HG02610 (cell line): ENCODE data around the gene CADM1.

Experiments used
- ATAC-seq: cut with Tn5 transposase; IDR thresholded peaks from one replicate; pipeline ENCODE4 v1.9.1; 2021; ENCODE audit warnings: mild to moderate bottlenecking, moderate library complexity; ENCODE audit not compliant: unreplicated experiment

The CADM1 gene

DNA sequence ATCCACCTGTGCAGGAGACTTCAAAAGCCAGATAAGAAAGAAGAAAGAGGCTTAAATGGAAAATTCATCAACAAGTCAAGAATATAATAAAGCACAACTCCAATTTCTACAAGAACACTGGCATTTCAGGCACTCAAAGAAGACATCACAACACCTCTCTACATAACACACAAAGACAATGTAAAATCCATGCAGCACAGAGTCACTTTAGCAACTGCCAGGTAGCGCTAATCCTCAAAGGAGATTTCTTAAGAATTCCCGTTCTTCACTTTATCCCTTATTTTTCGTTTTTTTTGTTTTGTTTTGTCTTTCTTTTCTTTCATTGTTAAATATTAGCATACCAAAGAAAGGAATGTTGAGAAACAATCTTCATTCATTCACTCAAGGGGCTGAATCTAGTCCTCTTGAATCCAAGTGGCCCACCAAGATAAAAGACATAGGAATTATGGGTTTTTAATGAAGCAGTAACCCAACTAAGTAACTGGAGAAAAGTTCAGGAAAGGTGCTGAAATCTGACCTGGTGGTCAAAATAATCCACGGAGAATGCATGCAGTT, 95.0 kb downstream of the CADM1 start:
- no peak for ATAC-seq

DNA sequence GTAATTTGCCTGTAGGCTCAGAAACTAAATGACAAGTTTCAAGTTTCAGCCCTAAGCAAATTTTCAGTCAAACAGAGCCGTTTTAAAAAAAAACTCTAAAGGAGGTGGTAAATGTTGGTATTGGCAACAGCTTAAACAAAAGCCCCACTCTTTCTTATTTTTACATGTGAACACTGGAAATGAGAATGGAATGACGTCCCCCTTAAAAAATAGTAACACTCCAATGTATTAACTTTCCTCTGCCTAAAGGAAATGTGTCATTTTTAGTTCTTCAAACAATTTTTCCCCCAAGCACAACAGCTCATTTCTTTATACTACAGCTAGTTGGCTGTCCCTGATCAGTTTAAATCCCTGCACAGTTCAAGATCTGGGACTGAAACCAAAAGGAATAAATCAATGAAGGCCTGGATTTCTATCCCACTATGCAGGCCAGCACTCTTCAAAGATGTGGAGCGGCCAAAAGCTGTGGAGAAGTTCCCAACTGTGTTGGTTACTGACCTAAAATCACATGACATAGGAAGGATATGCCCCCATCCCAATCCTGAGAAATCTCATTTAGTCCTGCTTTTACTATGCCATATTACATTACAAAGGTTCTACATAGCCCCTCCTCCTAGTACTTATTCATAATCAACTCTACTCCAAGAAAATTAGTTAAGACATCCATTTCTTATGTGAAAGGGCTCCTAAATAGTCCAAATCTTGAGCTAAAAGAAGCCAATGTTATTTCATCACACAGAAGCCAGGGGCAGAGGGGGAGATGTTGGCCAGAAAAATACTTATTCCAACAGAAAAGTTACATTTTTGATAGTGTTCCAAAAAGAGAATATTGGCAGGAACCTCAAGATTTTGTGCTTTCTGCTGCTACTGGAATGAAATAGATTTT, 95.9 kb downstream of the CADM1 start:
- no peak for ATAC-seq

DNA sequence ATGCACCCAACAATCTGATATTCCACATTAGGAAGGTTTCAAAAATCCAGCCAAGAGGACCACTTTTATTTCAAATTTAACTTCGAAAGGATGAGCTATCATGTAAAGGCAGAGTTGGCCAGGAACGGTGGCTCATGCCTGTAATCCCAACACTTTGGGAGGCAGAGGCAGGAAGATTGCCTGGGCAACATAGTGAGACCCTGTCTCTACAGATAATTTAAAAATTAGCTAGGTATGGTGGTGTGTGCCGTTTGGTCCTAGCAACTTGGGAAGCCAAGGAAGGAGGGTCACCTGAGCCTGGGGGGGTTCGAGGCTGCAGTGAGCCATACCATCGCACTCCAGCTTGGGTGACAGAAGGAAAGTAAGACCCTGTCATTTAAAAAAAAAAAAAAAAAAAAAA, 96.7 kb downstream of the CADM1 start:
- no peak for ATAC-seq

DNA sequence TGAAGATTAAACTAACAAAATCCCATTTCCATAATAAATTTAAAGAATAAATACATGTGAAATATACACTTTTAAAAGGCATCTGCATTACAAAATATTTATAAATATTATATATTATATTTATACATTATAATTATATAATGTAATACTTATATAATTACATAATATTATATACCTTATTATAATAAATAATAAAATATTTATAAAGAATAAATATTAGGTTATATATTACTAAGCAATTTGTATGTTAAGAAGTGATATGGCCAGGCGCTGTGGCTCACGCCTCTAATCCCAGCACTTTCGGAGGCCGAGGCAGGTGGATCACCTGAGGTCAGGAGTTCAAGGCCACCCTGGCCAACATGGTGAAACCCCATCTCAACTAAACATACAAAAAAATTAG, 97.8 kb downstream of the CADM1 start:
- no peak for ATAC-seq

DNA sequence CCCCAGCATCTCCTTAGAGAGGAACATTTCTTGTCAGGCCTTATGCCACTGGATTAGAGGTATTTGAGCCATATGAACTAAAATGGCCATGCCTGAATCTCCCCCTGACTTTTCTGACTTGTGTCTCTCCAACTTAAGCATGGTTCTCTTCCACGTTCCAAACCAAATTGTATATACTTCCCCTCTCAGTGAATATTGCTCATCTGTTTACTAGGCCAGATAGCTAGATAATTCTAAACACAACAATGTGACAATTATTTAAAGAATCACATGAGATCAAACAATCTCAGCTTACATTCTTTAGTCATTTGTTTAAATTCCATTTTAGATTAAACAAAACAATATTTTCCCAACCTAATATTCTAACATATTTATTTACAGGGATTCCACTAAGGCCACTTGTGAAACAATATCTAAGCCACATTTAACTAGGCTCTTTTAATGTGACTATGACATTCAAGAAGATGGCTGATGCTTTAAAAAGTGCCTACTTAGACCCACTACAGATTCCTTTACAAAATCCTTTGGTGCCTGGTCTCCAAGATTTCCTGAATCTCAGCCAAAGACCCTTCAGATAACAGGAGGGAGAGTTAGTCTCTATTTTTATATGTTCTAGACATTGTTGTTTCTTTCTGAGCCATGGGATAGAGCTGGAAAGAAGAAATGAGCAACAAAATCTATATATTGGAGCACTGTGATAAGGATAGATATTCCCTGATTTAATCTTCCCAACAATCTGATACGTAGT, 105.7 kb downstream of the CADM1 start:
- ATAC-seq: no peak

DNA sequence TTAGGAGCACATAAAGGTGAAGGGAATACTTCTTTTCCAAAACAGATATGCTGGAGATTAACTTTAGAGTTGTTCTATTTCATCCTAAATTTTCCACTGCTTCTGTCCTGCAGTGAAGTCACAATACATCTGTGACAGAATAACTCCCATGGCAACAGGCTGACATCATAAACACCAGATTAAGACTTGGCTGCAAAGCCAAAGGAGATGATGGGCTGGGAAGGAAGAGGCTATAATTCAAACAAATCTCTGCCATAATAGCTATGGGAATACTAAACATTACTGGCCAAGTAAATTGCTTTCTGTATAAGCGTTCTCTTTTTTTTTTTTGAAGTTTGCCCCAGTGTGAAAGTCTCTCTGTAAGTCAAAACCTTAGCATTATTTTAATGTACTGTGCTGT, 107.7 kb downstream of the CADM1 start:
- ATAC-seq: no peak

DNA sequence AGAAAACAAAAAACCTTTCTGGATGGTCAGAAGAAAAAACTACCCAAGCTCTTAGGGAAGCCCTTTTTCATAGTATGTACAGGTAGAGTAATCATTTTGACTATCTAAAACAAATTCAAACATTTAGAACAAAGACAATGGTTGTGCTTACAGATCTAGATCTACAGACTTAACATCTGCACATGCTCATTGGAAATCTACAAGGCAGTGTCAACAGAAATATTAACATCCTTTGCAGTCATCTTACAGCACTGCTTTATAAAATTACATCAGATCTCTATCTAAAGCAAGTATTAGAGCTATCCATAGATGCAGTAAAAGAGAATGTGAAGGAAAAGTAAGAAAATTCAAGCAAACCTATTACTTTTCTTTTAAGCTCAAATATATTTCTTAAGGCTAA, 110.3 kb downstream of the CADM1 start:
- no peak for ATAC-seq

DNA sequence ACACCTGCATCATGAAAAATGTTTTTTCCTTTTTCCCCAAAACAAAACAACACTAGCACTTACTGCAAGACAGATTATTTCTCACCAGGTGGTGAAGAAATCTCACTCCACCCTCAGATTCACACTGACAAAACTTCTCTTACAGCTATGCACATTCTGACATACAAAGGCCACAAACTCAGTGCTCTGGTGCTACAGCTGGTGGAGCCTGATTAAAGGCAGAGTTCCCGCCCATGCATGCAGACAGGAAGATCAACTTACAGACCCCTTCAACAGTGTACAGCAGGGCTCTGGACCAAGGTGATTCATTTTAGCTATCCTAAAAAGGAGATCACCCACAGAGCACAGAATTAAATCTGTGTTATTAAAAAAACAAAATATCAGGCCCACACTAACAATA, 112.6 kb downstream of the CADM1 start:
- no peak for ATAC-seq

DNA sequence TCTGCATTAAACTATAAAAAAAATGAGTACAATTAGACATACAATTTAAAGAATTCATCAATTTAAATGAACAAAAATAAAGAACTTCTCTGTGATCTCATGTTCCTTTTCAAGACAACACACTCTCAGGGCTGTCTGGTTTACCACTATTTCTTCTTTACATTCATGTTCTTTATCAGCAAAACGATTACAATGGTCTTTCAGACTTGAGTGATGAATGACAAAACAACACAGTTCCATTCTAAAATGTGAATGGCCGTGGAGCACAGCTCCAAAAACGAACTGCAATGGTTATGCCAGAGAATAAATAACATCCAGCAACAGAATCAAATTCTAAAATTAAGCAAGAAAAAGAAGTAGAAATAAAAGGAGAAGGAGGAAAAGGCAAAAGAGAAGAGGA, 113.1 kb downstream of the CADM1 start:
- no peak for ATAC-seq

DNA sequence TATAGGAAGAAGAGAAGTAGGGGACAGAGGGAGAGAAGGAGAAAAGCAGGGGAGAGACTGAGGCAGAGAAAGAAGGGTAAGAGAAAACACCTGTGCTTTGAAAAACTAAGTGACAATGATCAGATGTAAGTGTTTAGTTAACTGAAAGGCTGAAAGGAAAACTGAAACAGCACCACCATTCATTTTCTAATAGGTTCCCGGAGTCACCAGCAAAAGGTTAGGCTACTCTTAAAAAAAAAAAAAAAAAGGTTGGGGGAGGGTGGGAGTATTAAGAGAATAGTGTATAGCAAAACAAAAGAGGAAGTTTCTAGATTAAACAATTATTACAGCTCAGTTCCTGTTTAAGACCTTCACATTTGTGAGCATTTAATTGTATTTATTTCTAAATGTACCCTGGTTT, 113.8 kb downstream of the CADM1 start:
- ATAC-seq: no peak

DNA sequence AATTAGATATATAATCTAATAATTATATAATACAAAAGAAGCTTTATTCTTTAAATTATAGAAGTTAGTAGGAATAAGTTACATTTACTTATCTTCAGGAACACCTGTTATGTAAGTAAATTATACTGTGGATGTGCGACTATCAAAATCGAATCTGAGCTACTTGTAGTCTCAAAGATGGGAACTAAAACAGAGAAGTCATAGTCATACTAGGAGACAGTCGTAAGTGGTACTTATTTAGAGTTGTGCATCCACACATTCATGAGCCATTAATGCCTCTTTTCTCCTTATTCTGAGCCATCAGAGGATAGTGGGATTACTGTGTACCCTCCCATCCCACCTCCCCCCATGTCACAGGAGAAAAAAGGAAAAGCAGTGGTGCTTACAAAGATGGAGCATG, 114.4 kb downstream of the CADM1 start:
- no peak for ATAC-seq

DNA sequence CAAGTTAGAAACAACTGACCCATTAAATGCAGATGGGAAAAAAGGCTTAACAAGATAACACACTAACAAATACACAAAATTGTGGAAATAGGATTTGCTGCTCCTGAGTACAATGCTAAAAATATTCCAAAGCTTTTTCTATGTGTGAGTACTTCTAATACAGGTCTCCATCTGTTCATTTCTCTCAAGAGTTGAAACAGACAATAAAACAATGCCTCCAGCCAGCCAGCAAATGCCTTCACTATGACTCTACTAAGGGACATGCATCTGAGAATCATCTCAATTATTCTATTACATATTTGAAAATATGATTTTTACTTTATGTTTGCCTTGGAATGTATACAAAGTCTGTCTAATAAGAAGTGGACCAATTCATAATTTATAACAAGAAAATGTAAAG, 119.0 kb downstream of the CADM1 start:
- no peak for ATAC-seq

DNA sequence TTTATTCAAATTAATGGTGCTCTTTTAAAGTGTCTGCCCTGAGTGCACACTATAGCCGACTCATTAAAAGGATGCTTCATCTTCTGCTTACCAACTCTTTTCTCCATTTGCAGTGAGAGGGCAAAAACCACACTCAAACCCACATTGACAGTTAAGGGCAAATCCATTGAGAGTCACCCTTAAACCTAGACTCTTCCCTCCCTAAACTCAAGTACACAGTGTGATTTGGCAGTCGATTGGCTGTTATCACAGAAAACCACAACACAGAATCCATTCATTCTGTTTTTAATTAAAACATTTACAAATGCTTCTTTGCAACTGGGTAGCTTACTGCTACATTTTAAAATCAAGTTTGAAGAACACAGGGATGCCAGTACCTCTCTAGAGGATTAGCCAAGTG, 120.0 kb downstream of the CADM1 start:
- ATAC-seq: no peak

DNA sequence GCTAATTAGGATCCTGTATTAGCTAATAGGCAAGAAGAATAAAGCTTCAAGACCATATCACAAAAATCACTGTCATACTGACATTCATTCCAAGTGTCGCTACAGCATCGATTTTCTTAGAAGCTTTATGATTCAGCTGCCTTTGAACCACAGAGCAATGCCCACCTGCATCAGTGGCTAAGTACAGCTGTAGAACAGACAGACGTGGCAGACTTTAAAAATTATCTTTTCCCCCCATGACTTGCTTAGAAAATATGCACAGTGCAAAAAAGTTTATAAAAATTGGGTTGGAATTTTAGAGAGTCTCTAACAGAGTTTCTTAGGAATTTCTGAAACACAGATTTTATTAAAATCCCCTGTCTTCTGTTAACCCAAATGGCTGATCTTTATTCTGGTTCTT, 120.8 kb downstream of the CADM1 start:
- no peak for ATAC-seq

DNA sequence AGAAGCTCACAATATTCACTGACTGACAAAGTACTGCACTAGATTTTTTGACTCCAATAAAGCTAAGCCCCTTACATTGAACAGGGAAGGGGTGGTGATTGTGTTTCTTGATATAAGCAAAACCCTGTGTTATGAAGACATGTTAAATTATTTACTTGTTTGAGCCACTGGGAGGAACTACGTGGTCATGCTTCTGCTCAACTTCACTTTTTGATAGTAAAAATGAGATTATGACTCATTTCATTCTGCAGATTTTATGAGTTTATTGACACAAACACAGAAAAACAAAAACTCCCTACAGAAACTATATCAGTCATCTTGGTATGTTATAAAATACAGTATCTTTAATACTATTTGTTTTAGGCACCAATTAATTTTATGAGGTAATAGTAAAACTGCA, 124.7 kb downstream of the CADM1 start:
- ATAC-seq: peak; percentile 80

DNA sequence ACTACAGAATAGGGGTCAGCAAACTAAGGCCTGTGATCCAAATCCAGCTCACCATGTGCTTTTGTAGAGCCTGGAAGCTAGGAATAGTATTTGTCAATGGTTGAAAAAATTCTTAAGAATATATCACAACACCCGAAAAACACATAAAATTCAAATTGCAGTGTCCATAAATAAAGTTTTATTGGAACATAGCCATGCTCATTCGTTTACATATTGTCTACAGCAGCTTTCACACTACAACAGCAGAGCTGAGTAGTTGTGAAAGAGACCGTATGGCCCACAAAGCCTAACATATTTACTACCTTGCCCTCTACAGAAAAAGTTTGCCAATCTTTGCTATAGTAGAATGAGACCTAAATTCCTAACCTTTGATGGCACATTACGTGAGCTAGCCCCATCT, 125.7 kb downstream of the CADM1 start:
- no peak for ATAC-seq

DNA sequence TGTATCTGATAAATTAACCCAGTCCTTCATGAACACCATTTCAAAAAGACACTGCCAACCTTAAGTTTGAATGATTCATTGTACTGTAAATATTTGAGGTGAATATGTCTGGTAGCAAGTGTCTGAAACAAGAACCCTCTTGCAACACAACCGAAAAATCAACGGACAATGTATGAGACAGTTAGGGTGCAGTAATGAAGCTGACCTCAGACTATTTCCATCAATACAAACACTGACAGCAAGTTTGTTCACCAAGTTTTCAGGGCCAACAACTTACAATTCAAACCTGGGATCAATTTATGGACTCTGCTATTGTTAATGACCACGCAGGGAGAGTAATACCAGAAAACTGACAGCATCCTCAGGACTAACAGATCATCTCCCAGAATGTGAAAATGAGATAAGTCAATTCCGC, 126.3 kb downstream of the CADM1 start:
- no peak for ATAC-seq

DNA sequence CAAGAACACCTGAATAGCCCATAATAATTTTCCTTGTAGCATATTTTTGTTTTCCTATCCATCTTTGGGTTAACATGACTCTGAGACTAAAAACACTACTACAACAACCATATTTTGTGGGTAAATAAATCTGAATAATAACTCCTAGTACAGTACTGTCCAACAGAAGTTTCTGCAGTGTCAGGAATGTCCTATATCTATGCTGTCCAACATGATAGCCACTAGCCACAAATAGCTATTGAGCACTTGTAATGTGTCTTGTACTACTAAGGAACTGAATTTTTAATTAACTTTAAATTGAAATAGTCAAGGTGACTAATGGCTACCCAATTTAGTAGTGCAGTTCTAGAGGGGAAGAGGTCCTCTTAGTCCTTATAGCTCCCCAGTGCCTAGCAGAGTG, 135.6 kb downstream of the CADM1 start:
- ATAC-seq: no peak

DNA sequence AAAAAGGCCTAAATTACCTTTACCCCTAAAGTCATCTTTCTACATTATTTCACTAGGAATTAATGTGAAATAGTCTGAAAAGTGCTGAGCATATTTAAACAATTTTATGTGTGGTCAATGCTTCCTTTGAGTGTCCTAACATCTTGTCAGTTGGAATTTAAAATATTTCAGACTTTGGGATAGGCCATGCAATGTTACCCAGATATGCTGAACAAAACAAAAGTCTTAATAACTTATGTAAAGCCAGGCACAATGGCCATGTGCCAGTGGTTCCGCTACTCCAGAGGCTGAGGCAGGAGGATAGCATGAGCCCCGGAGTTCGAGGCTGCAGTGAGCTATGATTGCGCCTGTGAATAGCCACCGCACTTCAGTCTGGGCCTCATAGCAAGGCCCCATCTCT, 137.4 kb downstream of the CADM1 start:
- ATAC-seq: no peak

DNA sequence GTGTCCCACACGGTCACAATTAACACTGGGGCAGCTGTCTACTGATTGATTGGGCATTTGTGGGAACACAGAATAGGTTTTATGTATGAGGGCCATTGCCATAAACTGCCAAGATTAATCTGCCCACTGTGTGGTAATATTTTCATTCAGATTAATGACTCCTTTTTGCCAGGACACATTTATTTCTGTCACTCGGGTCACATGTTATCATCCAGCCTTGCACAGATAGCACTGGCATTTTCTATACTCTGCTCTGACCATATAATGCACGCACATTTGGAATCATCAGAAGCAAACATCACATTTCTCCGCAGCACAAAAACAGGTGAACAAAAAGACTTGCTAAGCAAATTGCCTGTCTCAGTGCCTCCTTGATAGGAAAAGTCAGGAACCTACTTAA, 138.3 kb downstream of the CADM1 start:
- no peak for ATAC-seq

DNA sequence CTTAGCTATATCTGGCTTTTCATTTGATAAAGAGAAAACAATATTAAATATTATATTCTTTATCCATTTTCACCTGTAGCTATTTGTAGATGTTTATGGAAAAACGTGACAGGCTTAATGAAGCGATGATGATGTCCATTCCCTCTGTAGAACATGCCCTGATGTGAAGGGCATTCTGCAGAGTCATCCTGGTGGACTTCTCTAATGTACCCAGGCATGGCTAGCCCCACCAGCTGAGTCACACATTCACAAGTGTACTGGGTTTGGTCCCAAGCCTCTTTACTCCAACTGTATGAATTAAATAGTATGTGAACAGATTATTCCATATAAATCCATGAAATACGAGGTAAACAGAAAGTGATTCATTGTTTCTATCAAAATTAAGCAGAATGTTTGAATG, 139.3 kb downstream of the CADM1 start:
- ATAC-seq: no peak

DNA sequence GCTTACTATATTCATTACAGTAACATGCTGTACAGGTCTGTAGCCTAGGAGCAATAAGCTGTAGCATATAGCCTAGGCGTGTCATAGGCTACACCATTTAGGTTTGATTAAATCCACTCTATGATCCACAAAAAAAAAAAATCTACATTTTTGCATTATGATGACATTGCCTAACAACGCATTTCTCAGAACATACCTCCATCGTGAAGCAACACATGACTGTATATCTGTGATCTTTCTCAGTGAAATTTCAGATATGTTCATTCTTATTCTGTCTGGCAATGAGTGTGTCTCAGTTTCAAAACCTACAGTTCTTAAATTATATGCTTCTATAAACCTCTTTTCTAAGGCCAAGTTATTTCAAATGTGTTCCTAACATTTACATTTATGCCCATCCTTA, 140.3 kb downstream of the CADM1 start:
- ATAC-seq: no peak
